Measurements from ENCODE around the gene STON2. TPM values are rescaled to one million over a fixed set of nuclear protein-coding genes. Genes with fewer than 3 reads are reported as not detected.
A peak's percentile ranks its signal among the peaks of the same experiment; 100 is the strongest.

STON2 gene
- total RNA-seq, 4 donors from 2014 or later: 3.3 to 87.8 (median 11.0) TPM

GRCh38 chr14:81412779-81413178, 12.7 kb upstream of the STON2 start:
- no peaks in the 10 kb centered on the region for H3K36me3 ChIP-seq
- TF ChIP-seq POLR2A (IDR thresholded peaks at IDR 0.05) (no peak), CTCF (IDR thresholded peaks at IDR 0.05) (no peak)
- H3K27ac ChIP-seq: no peak overlapping the region
- intact Hi-C loops (cut with DNase I; ENCODE audit: low total_unique reads): no loop called here
- H3K4me3 ChIP-seq: no peak overlapping the region
- no peaks in the 10 kb centered on the region for H3K4me1 ChIP-seq
- DNase-seq: no peak
- H3K9me3 ChIP-seq: no peaks in the 10 kb centered on the region
- H3K27me3 ChIP-seq: no peaks in the 10 kb centered on the region

- H3K27ac ChIP-seq: no peak overlapping the region
- H3K4me1 ChIP-seq: no peaks in the 10 kb centered on the region
- no peaks in the 10 kb centered on the region for H3K27me3 ChIP-seq
- no peaks in the 10 kb centered on the region for H3K36me3 ChIP-seq
- no peak for DNase-seq
- H3K4me3 ChIP-seq: no peak overlapping the region
- intact Hi-C loops (cut with DNase I; ENCODE audit: low total_unique reads): no loop called here
- TF ChIP-seq POLR2A (IDR thresholded peaks at IDR 0.05): no peak
- no peaks in the 10 kb centered on the region for H3K9me3 ChIP-seq
Observed at GRCh38 chr14:81408595-81408994, 8.5 kb upstream of the STON2 start.

- Histone ChIP-seq H3K9me3 (no peaks in the 10 kb centered on the region), H3K27ac (no peak overlapping the region), H3K27me3 (no peaks in the 10 kb centered on the region), H3K4me3 (no peak overlapping the region), H3K36me3 (no peaks in the 10 kb centered on the region), H3K4me1 (no peaks in the 10 kb centered on the region)
- intact Hi-C loops (cut with DNase I; ENCODE audit: low total_unique reads): no loop called here
- DNase-seq: peak in 1 of 2 donors; percentile 24
- TF ChIP-seq CTCF (IDR thresholded peaks at IDR 0.05) (no peak), POLR2A (IDR thresholded peaks at IDR 0.05) (no peak)
Observed at GRCh38 chr14:81406863-81407262, 6.7 kb upstream of the STON2 start.

GRCh38 chr14:81402123-81402495, 2.0 kb upstream of the STON2 start:
- H3K27me3 ChIP-seq: no peaks in the 10 kb centered on the region
- H3K9me3 ChIP-seq: no peaks in the 10 kb centered on the region
- TF ChIP-seq POLR2A (IDR thresholded peaks at IDR 0.05) (no peak), CTCF (IDR thresholded peaks at IDR 0.05) (no peak)
- intact Hi-C loops (cut with DNase I; ENCODE audit: low total_unique reads): no loop called here
- H3K27ac ChIP-seq: no peak overlapping the region
- H3K4me3 ChIP-seq: no peak overlapping the region
- no peaks in the 10 kb centered on the region for H3K36me3 ChIP-seq
- no peaks in the 10 kb centered on the region for H3K4me1 ChIP-seq
- DNase-seq: no peak

GRCh38 chr14:81401420-81402122, 1.4 kb upstream of the STON2 start:
- DNase-seq: no peak
- no peaks in the 10 kb centered on the region for H3K36me3 ChIP-seq
- intact Hi-C loops (cut with DNase I; ENCODE audit: low total_unique reads): no loop called here
- H3K9me3 ChIP-seq: no peaks in the 10 kb centered on the region
- TF ChIP-seq CTCF (IDR thresholded peaks at IDR 0.05) (no peak), POLR2A (IDR thresholded peaks at IDR 0.05) (no peak)
- no peak overlapping the region for H3K27ac ChIP-seq
- H3K27me3 ChIP-seq: no peaks in the 10 kb centered on the region
- H3K4me1 ChIP-seq: no peaks in the 10 kb centered on the region
- no peak overlapping the region for H3K4me3 ChIP-seq

- intact Hi-C loops (cut with DNase I; ENCODE audit: low total_unique reads): no loop called here
- Histone ChIP-seq H3K36me3 (no peaks in the 10 kb centered on the region), H3K9me3 (no peaks in the 10 kb centered on the region), H3K27ac (no peak overlapping the region), H3K4me3 (no peak overlapping the region), H3K27me3 (no peaks in the 10 kb centered on the region), H3K4me1 (no peaks in the 10 kb centered on the region)
- TF ChIP-seq CTCF (IDR thresholded peaks at IDR 0.05): no peak
- no peak for TF ChIP-seq POLR2A (IDR thresholded peaks at IDR 0.05)
- peak; percentile 22 to 41 for DNase-seq
Observed at GRCh38 chr14:81400852-81401251, 728 bp upstream of the STON2 start.

Measured in uterus (tissue), 4 donors.